HCT116 (cell line): ENCODE measurements around the gene ELF1.

Source experiments
- ATF3 ChIP-seq: IDR thresholded peaks from 2 replicates; pipeline ENCODE4 v1.6.1; 2012
- CEBPB ChIP-seq: IDR thresholded peaks from 2 replicates; pipeline ENCODE4 v1.6.1; 2012; ENCODE audit warnings: low read depth
- CTCF ChIP-seq, 3 experiments: fragments of 200-600 bp in 1 of 3; sonication (generic) in 1 of 3; IDR thresholded peaks in 2 of 3; conservative IDR thresholded peaks in 1 of 3; 2 replicates each; pipeline ENCODE4 v1.5.1; 2012 to 2017; ENCODE audit warnings: low read depth in 2 of 3, low read length in 2 of 3, antibody characterized with exemption in 1 of 3, borderline replicate concordance in 1 of 3, control low read depth in 1 of 3, mild to moderate bottlenecking in 1 of 3, mixed read lengths in 1 of 3, mixed run types in 1 of 3, moderate library complexity in 1 of 3; ENCODE audit not compliant: insufficient read depth in 1 of 3
- EZH2 ChIP-seq: fragments of 200-600 bp; sonication (generic); IDR thresholded peaks from 2 replicates; pipeline ENCODE4 v1.6.1; 2017; ENCODE audit warnings: antibody characterized with exemption, mixed run types
- EZH2phosphoT487 ChIP-seq: fragments of 200-600 bp; IDR thresholded peaks from 2 replicates; pipeline ENCODE4 v1.6.1; 2018; ENCODE audit warnings: antibody characterized with exemption, borderline replicate concordance
- FOSL1 ChIP-seq: IDR thresholded peaks from 2 replicates; pipeline ENCODE4 v1.6.1; 2012; ENCODE audit warnings: low read depth
- JUND ChIP-seq: IDR thresholded peaks from 2 replicates; pipeline ENCODE4 v1.6.1; 2012
- MAX ChIP-seq: IDR thresholded peaks from 2 replicates; pipeline ENCODE4 v1.6.1; 2012
- POLR2A ChIP-seq: IDR thresholded peaks from 2 replicates; pipeline ENCODE4 v1.7.0; 2011; ENCODE audit warnings: borderline replicate concordance; ENCODE audit not compliant: insufficient read depth, insufficient read length; ENCODE audit errors: extremely low read depth
- POLR2AphosphoS5 ChIP-seq: IDR thresholded peaks from 2 replicates; pipeline ENCODE4 v1.6.1; 2011; ENCODE audit warnings: mild to moderate bottlenecking, low read depth, low read length, moderate library complexity
- RAD21 ChIP-seq: IDR thresholded peaks from 2 replicates; pipeline ENCODE4 v1.6.1; 2012; ENCODE audit warnings: low read depth, mild to moderate bottlenecking
- REST ChIP-seq: IDR thresholded peaks from 2 replicates; pipeline ENCODE4 v1.6.1; 2012; ENCODE audit warnings: low read depth
- SIN3A ChIP-seq: IDR thresholded peaks from 2 replicates; pipeline ENCODE4 v1.6.1; 2012; ENCODE audit warnings: low read depth
- YY1 ChIP-seq: IDR thresholded peaks from 2 replicates; pipeline ENCODE4 v1.6.1; 2011; ENCODE audit warnings: low read length, low read depth, moderate library complexity, mild to moderate bottlenecking; ENCODE audit not compliant: insufficient replicate concordance; ENCODE audit errors: extremely low read depth

GRCh38 chr13:40975441-40975840 lies 43.7 kb downstream of the ELF1 start:
- TF ChIP-seq CTCF (IDR thresholded peaks at IDR 0.05 in 2 of 3, conservative IDR thresholded peaks at IDR 0.05 in 1 of 3; ENCODE audit: borderline replicate concordance in 1 of 3, insufficient read depth in 1 of 3, low read depth in 2 of 3, low read length in 2 of 3): no peak
- TF ChIP-seq POLR2AphosphoS5: no peak
- TF ChIP-seq JUND: no peak
- no peak for TF ChIP-seq EZH2
- no peak for TF ChIP-seq RAD21
- TF ChIP-seq ATF3: no peak
- TF ChIP-seq CEBPB: no peak
- no peak for TF ChIP-seq FOSL1
- no peak for TF ChIP-seq POLR2A
- no peak for TF ChIP-seq SIN3A
- TF ChIP-seq MAX: no peak
- TF ChIP-seq YY1: no peak
- TF ChIP-seq EZH2phosphoT487: no peak
- TF ChIP-seq REST: no peak
